DMS153 treated with DMSO at 0.1 percent for 48 hours (cell line): Measurements from ENCODE around the gene SCART1.
"Not testable (repeated sequence)": the region's sequence is repeated elsewhere in the genome, so short reads cannot be mapped to it uniquely, and the experiment has no call there.

ENCODE experiments used
- DNase-seq: peaks from one replicate; lab custom pipeline; 2025; ENCODE audit not compliant: unreplicated experiment; lab: John Stamatoyannopoulos, UW

Gene SCART1

DNA sequence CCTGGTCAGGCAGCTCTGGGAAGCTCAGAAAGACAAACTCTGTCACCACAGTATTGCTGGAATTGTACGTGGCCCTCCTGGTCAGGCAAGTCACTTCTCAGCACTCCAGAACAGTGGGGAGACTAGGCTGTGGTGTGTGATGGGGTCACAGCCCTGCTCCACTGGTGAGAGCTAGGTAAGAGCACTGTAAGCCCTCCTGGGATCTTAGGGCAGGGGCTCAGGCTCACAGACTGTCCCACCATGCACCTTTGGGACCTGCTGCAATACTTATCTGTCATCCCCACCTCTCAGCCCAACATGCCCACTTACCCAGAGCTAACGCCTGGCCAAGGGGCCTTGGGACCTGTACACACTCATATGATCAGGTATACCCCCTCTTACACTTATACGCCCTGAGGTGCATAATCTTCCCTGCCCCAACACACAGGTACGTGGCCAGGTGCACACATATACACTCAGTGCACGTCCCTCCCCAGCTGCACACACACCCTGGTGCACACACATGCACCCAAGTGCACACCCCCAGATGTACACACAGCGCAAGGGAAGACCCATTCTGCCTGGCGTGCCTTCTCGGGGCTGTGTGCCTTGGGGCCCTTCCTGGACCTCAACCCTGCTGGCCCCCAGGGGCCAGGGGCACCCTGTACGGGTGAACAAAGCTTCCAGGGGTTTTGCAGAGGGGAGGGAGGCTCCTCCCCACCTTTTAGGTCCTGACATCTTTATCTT, 21.7 kb upstream of the SCART1 start:
- not testable (repeated sequence) for DNase-seq

DNA sequence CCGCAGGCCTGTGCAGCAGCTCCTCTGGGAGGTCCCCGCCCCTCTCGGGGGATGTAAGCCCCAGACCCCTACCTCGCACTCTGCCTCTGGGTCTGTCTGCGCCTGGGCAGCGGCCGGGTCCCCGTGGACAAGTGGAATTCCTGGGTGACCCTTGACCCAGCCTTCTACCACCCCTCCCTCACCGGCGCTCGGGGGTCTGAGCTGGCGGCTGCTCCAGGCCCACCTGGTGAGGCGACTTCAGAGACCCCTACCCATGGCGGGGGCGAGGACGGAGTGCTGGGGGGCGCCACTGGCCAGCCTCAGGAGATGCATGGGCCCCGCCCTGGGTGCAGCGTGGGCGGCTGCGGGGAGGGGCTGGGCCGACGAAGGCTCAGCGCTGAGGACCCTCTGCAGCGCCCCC, 21.0 kb upstream of the SCART1 start:
- not testable (repeated sequence) for DNase-seq

DNA sequence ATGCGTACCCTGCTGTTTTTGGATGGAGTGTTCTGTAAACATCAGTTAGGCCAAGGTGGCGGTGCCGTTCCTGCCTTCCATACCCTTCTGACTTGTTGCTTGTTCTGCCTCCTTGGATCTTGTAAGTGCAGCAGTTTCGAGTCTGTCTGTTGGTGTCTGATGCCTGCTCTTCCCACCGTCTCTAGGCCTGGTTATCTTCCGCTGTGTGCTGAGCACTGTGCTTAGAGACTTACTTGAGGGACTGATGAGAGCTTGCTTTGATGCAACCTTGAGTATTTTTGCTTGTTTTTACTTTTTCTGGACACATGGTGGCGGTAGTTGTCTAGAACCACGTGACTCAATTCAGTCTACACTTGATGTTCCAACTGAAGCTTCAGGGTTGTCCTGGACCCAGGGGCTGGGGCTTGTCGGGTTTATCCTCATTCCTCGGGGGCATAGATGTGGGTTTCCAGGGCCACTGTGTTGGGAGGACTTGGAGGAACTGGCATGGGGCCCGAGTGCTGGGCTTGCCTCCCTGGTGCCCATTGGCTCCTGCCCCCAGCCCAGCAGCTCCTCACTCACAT, 15.0 kb upstream of the SCART1 start:
- peak; percentile 37 for DNase-seq

DNA sequence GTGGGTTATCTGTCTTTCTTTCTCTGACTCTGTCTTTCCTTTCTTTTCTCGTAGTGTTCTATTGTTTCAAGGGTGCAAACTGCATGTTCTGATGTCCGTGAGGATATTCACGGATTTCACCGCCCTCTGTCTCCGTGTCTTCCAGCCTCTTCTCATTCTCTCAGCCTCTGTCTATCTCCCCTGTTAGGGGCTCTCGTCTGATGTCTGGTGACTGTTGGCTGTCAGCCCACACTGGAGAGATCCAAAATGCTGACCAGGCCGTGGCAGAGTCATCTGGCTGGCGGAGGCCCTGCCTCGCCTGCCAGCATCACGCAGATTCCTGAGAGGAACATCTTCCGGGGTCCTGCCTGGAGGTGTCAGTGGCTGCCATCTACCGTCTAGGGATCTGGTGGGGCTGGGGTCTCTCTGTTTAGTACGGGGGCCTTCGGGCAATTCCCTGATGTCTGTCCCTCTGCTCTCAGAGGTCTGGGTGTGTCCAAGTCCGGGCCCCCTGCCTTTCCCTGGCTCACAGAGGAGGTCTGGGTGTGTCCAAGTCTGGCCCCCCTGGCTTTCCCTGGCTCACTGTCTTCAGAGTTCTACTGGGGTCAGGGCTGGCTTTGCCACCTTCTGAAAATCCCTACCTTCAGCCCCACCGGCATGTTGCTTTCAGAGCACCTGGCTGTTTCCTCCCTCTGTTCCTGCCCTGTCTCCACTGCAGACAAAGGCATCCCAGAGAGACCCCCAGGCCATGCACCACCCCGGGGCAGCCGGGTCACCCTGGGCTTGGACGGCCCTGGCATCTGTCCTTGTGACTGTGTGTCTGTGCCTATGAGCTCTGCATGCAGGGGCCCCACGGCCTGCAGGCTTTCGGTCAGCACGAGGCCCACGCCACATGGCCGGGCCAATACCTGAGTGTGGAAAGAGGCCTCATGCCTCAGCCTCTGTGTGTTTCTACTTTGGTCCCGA, 14.0 kb upstream of the SCART1 start:
- no peak for DNase-seq

DNA sequence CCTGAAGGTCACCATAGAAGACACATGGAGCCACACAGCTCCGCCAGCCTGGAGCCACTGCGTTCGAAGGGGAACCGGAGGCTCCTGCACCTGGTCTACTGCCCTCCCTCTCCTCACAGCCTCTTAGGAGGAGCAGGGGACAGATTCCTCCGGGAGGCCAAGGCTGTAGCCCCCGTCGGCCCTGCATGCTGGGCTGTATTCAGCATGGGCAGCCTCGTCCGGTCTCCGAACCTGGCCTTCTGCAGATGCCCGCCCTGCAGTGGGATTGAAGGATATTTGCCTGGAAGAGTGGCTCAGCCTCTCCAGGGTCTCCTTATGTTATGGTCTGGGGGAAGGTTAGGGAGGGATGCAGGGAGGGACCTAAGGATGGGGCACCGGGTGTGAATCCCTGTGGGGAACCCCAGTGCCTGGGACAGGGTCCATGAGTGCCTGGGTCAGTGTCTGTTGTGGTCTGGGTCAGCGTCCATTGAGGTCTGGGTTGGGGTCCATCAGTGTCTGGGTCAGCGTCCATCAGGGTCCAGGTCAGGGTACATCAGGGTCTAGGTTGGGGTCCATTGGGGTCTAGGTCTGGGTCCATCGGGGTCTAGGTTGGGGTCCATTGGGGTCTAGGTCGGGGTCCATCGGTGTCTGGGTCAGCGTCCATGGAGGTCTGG, 13.0 kb upstream of the SCART1 start:
- DNase-seq: no peak

DNA sequence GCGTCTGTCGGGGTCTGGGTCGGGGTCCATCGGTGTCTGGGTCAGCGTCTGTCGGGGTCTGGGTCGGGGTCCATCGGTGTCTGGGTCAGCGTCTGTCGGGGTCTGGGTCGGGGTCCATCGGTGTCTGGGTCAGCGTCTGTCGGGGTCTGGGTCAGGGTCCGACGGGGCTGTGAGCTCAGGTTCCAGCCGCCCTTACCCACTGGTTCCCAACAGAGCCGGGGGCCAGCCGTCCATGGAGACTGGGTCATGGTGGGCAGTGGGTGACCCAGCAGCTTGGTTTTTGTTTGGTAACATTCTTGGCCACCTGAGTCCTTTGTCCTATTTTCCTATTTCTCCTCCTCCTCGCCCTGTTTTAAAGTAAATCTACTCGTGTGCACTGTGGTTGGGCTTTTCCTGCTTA, 12.4 kb upstream of the SCART1 start:
- not testable (repeated sequence) for DNase-seq

DNA sequence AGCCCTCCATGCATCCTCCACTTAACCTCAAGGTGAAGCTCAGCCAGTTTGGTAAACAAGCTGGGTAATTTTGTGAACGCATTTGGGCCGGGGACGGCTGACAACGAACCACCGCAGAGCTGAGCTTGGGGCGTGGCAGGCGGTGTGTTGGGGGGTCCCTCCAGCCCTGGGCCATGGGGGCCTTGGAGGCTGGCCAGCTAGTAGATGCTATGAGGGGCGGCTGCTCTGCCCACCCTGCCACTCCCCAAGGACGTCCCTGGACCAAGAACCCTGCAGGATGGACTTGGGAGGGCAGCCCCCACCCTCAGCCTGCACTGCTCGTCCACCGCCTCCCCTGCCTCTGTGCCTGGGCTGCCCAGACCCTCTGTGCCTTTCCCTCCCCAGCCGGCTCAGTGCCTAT, 12.0 kb upstream of the SCART1 start:
- no peak for DNase-seq

DNA sequence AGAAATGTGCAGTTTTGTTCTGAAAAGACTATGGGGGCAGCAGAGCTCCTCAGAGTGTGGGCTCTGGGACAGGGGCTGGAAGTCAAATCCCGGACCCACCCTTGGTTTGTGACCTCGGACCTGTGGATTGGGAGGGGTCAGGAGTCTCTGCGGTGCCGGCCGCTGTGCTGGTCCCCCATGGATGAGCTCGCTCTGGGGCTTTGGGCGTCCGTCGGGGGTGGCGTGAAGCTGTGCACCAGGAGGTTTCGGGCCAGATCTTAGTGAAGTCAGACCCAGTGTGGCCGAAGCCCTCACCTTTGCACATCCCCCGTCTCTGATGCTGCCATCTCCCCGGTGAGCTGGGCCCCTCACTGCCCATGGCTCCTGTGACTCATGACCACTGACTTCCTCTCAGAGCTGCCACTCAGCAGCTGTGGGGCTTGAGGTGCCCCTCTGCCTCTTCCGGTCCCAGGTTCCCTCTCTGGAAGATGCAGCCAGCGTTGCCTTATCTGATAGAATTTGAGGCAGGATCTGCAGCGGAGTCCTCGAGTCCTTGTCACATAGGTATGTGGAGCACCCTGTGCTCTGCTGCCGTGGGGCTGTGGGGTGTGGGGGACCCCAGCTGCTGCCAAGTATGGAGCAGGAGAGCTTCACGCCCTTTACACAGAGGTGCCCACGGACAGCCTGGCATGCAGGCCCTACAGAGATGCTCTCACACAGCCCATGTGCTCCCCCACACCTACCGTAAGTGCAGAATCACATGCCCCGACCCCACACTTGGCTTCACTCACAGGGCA, 11.4 kb upstream of the SCART1 start:
- DNase-seq: no peak

DNA sequence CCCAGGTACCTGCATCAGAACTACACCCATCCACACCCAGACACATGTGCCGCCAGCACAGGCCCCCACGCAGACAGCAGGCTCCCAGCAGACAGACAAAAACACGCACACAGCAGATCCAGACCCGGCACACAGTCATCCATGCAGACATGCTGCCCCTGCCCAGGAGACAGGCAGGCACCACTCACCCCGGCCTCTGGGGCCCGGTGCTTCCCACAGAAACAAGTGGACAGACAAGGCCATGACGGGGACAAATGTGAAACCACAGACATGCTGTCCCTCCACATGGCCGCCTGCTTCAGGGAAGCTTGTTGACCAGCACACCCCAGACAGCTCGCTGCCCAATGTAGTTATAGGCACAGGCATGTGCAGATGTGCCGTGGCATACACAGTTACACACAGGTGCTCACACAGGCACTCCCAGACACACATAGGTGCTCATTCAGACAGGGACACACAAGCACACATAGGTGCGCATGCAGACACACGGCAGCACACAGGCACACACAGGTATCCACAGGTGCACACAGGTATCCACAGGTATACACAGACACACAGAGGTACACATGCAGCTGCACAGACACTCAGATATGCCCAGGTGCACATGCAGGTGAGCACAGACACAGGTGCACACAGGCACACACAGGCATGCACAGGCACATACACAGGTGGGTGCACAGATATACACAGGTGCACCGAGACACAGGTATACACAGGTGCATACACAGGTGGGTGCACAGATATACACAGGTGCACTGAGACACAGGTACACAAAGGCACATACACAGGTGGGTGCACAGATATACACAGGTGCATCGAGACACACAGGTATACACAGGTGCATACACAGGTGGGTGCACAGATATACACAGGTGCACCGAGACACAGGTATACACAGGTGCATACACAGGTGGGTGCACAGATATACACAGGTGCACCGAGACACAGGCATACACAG, 10.5 kb upstream of the SCART1 start:
- no peak for DNase-seq

DNA sequence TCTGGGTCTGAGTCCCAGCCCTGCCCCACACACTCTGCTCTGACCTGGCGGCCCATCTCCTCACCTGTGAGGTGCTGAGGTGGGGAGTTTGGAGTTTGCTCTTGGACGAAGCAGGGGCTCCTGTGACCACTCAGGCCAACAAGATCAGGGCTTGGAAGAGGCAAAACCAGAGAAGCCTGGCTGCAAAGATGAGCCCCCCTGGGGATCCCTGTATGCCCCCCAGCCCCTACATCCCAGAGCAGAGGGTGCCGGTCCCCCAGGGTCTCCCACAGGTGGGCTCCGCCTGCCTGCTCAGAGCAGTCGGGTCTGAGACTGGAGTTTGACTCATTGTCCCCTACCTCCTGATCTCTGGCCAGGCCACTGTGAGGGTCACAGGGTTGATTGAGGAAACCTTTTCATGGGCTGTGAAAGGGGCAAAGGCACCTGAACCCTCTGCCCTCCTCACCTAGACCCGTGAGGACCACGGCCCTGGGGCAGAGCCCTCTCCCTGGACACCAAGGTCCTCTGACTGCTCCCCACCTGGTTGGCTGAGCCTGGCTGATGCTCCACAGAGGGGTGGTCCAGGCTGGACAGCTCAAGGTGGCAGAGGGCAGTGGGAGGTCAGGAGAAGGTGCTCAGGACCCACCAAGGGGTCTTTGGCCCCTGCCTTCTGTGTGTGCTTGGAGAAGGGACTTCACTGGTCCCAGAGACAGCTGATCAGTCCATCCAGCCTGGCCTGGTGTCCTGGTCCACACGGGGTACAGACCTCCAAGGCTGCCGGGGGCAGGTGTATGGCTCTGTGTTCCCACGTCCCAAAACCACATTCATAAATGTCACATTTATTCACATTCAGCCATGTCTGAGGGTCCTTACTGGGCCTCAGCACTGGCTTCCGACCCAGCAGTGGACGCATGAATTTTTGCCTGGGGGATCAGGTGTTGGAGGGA, 9.1 kb upstream of the SCART1 start:
- DNase-seq: no peak

DNA sequence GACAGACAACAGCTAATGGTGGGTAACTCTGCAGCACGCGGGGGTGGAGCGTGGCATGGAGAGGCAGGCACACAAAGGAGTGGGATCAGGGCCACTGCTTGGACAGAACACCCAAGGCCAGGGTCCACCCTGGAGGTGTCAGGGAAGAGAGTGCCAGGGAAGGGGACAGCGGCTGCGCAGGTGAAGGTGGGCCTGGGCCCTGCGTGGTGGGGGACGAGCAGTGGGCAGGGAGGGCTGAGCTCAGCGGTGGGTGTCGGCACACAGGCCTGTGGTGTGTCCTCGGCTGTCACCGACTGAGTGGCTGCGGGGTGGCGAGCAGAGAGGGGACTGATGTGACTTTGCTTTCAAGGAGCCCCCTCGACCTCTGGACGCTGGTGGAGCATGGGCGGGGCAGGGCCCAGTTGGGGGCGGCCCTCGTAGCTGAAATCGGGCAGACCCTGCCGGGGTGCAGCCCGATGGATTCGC, 8.4 kb upstream of the SCART1 start:
- DNase-seq: no peak

DNA sequence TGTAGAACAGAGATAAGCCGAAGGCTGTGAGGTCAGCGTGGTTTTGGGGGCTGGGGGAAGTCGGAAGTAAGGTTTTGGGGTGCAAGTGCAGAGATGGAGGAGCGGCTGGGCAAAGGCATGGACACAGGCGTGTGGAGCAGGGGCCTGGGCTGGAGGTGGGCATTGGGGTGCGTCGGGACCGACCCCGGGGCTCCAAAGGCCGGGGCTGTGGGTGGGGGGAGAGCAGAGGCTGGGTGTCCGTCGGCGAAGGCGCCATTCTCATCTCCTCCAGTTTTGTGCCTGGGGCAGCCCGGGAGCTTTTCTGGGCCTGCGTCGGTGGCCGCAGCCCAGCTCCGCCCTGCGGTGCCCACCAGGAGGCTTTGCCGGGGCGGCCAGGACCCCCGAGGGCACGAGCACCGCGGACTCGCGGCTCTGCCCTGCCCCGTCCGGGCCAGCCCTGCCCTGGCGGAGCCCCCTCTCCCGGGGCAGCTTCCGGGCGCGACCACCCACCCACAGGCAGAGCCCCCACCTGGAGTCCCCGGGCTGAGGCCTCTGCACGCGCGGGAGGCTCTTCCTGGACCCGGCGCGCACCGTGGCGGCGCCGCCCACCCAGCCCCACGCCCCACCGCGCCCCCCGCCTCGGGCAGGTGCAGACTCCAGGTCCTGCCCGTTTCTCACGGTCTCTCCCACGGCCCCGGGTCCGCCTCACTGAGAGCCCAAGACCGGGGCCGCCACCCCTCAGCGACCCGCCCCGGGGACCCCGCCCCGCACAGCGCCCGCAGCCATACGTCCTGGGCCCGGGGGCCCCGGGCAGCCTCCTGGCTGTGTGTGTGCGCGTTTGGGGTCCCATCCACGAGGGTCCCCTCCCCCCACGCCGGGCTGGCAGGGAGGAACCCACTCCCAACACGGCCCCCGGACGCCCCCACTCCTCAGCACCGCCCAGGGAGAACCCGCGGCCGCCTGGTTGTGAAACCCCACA, 7.7 kb upstream of the SCART1 start:
- DNase-seq: no peak

DNA sequence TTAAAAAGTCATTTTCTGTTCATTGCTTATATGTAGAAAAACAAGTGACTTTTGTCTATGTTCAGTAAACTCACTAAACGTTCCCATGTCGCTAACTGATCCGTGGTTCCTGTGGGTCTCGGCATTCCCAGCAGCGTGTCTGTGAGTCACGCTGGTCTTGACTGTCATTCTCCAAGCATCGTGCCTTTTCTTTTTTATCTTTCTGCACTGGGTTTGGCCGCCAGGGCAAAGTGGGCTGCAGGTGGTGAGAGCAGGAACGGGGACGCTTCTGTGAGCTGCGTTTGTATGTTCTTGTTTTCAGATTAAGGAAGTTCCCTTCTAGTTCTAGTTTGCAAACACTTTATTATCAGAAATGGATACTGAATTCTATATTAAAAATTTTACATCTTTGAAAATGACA, 6.8 kb upstream of the SCART1 start:
- no peak for DNase-seq

DNA sequence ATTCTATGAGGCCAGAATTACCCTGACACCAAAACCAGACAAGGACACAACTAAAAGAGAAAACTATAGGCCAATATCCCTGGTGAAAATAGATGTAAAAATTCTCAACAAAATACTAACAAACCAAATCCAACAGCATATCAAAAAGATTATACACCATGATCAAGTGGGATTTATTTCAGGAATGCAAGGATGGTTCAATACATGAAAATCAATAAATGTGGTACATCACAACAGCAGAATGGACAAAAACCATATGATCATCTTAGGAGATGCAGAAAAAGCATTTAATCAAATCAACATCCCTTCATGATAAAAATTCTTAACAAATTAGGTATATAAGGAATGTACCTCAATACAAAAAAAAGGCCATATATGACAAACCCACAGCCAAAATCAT, 5.6 kb upstream of the SCART1 start:
- no peak for DNase-seq

DNA sequence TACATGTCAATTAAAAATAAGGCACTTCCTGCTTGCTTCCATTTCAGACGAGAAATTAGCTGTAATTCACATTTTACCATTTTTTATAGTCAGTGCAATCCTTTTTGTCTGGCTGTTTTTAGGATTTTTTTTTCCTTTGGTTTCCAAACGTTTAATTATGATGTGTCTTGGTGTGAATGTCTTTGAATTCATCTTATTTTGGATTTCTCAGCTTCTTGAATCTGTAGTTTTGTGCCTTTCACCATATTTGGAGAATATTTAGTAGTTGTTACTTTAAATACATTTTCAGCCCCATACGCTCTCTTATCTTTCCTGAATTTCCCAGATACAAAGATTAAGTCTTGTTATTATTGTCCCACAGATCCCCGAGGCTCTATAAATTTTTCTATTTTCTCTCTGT, 2.4 kb upstream of the SCART1 start:
- DNase-seq: no peak

DNA sequence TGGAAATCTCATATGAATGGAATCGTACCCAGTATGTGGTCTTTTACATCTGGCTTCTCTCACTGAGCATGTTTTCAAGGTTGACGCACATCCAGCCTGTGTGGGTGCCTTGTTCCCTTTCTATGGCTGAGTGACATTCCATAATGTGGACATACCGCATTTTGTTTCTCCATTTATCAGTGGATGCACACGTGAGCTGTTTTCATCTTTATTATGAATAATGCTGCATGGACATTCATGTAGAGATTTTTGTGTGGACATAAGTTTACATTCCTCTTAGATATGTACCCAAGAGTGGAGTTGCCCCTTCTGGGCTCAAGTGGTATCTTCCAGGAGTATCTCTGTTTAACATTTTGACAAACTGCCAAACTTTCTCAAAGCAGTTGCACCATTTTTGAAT, 1.3 kb upstream of the SCART1 start:
- no peak for DNase-seq

DNA sequence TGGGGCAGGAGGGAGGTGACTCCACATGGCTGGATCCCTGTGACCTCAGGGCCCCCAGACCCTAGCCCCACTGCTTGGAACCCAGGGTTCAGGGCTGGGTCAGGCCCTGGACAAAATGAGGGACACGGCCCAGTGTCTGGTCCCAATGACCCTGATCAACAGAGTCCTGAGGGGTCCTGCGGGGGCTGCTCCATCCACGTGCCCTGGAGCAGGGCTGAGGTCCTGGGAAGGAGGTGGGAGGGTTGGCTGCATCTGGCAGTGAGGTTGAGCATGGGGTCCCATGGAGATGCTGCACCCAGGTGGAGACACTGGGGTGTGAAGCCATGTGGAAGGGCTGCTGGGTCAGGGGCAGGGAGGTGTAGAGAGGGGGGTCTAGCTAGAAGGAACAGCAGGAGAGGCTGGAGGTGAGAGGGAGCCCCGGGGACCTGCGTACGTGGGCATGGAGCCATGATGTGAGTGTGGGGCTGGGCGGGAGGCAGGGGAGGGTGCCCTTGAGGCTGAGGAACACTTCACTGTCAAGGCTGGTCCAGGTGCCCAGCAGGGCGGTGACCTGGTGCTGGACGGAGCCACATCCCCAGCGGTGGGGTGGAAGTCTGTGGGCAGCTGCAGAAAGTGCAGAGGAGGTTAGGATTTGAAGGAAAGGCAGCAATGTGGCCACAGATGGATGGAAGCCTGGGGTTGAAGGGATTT, 604 bp downstream of the SCART1 start:
- no peak for DNase-seq
